ENCODE measurements around the gene TRIP6.

DNA sequence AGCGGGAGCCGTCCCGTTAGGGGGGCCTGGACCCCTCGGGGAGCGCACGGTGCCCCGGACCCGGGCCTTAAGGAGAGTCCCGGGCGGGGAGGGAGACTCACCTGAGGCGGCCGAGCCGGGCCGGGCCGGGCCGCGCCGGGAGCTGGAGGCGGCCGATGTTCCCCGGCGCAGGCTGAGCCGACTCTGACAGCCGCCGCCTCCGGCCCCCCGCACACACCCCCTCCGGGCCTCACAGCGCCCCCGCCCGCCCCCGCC lies 28.4 kb downstream of the TRIP6 start, which contains the start of gene ACHE:
- TF ChIP-seq, protein P1, sequence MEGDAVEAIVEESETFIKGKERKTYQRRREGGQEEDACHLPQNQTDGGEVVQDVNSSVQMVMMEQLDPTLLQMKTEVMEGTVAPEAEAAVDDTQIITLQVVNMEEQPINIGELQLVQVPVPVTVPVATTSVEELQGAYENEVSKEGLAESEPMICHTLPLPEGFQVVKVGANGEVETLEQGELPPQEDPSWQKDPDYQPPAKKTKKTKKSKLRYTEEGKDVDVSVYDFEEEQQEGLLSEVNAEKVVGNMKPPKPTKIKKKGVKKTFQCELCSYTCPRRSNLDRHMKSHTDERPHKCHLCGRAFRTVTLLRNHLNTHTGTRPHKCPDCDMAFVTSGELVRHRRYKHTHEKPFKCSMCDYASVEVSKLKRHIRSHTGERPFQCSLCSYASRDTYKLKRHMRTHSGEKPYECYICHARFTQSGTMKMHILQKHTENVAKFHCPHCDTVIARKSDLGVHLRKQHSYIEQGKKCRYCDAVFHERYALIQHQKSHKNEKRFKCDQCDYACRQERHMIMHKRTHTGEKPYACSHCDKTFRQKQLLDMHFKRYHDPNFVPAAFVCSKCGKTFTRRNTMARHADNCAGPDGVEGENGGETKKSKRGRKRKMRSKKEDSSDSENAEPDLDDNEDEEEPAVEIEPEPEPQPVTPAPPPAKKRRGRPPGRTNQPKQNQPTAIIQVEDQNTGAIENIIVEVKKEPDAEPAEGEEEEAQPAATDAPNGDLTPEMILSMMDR (IDR thresholded peaks at IDR 0.05) = no peak
- TF ChIP-seq SIN3A (IDR thresholded peaks at IDR 0.05; ENCODE audit: borderline replicate concordance, insufficient read depth, low read depth, low read length) = no peak
- TF ChIP-seq POLR2AphosphoS5 (IDR thresholded peaks at IDR 0.05; ENCODE audit: low read depth, low read length) = no peak
- TF ChIP-seq TCF7L2 (IDR thresholded peaks at IDR 0.05; ENCODE audit: low read depth, low read length) = no peak

All from Panc1 (cell line).